HG03097 (cell line): Measurements from ENCODE around the gene ZNF829.
A peak's percentile ranks its signal among the peaks of the same experiment; 100 is the strongest.

ENCODE experiments used
- ATAC-seq: cut with Tn5 transposase; IDR thresholded peaks from one replicate; pipeline ENCODE4 v1.9.1; 2021; ENCODE audit not compliant: unreplicated experiment, low FRiP score

ZNF829 gene

GRCh38 chr19:36915992-36916830 is at the start of gene ZNF829, which contains the start of gene ZNF568:
Gene ZNF829 (minus strand): TSS chr19:36916291. CDS start chr19:36915167, 1,124 bp downstream.
Gene ZNF568 (plus strand): TSS chr19:36916332. CDS start chr19:36922771, 6,439 bp downstream.
- peak; percentile 92 for ATAC-seq

DNA sequence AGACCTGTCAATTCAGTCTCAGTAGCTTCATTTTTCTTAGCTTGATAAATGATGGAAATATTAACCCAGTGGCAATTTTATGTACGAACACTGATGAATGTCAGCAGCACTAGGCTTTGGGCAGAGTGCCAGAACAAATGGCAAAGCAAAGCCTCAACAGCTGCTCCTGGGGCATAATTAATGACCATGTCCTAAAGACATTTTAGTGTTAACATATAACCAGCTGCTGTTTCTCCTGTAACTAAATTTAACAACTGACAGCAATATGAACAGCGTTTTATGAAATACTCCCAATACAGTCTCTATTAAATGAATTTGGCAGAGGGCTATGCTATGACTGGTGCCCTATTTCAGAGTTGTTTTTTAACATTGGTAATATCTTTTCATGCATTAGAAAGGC is 47.2 kb upstream of the ZNF829 start:
- no peak for ATAC-seq

DNA sequence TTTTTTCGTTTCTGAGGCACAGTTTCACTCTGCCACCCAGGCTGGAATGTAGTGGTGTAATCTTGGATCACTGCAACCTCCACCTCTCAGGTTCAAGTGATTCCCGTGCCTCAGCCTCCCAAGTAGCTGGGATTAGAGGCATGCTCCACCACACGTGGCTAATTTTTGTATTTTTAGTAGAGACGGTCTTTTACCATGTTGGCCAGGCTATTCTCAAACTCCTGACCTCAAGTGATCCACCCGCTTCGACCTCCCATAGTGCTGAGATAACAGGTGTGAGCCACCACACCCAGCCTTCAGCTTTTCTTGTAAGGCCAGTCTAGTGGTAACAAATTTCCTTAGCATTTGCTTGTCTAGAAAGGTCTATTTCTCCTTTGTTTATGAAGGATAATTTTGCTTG is 46.3 kb upstream of the ZNF829 start:
- no peak for ATAC-seq

DNA sequence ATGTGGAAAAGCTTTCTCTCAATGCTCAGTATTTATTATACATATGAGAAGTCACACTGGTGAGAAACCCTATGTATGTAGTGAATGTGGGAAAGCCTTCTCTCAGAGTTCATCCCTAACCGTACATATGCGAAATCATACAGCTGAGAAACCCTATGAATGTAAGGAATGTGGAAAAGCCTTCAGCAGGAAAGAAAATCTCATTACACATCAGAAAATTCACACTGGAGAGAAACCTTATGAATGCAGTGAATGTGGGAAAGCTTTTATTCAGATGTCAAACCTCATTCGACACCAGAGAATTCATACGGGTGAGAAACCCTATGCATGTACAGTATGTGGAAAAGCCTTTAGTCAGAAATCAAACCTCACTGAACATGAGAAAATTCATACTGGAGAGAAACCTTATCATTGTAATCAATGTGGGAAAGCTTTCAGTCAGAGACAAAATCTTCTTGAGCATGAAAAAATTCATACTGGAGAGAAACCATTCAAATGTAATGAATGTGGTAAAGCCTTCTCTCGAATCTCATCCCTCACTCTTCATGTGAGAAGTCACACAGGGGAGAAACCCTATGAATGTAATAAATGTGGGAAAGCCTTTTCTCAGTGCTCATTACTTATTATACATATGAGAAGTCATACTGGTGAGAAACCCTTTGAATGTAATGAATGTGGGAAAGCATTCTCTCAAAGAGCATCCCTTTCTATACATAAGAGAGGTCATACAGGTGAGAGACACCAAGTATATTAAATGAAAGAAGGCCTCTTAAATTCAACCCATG is 34.4 kb upstream of the ZNF829 start:
- ATAC-seq = no peak

GRCh38 chr19:36939153-36939552 is 23.1 kb upstream of the ZNF829 start:
- ATAC-seq = no peak

DNA sequence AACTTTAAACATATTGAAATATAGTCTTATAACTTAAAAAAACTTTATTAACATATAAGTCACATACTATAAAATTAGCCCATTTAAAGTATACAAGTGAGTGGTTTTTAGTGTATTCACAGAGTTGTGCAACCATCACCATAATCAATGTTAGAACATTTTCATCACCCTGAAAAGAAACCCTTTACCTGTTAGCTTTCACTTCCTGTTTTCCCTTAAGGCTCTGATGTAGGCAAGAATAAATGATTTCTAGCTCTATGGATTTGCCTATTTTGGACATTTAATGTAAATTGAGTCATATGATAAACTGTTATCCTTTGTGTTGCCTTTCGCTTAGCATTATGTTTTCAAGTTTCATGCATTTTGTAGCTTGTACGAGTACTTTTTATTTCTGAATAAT is 15.6 kb upstream of the ZNF829 start:
- ATAC-seq = no peak

GRCh38 chr19:36918090-36918489 is 2.0 kb upstream of the ZNF829 start:
- no peak for ATAC-seq

- ATAC-seq = no peak
Observed at GRCh38 chr19:36916991-36917390, 900 bp upstream of the ZNF829 start.

GRCh38 chr19:36898422-36898821 is 17.7 kb downstream of the ZNF829 start:
- no peak for ATAC-seq

DNA sequence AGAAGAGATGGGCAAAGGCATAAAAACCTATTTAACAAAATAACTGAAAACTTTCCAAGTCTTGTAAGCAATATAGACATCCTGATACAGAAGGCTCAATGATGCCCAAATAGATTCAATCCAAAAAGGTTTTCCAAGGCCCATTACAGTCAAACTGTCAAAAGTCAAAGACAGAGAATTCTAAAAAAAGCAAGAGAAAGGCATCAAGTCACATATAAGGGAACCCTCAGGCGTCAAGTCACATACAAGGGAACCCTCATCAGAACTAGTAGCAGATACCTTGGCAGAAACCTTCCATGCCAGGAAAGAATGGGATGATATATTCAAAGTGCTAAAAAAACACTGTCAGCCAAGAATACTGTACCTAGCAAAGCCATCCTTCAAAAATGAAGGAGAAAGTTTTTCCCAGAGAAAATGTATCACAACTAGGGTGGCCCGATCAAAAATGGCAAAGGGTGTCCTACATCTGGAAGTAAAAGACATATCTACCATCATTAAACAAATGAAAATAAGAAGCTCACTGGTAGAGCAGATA is 21.2 kb downstream of the ZNF829 start:
- ATAC-seq = no peak

DNA sequence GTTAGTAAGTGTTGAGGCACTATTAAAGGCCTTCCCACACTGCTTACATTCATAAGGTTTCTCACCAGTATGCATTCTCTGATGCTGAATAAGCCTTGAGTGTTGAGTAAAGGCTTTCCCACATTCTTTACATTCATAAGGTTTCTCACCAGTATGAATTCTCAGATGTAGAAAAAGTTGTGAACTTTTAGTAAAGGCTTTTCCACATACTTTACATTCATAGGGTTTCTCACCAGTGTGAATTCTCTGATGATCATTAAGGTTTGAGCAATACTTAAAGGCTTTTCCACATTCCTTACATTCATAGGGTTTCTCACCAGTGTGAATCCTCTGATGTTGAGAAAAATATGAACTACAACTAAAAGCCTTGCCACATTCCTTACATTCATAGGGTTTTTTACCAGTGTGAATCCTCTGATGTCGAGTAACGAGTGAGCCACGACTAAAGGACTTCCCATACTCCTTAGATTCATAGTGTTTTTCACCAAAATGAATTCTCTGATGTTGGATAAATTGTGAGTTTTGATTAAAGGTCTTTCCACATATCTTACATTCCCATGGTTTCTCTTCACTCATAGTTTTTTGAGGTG is 24.2 kb downstream of the ZNF829 start:
- ATAC-seq = no peak

GRCh38 chr19:36876993-36877938 is 38.8 kb downstream of the ZNF829 start:
- no peak for ATAC-seq

GRCh38 chr19:36851898-36852297 is 64.2 kb downstream of the ZNF829 start:
- ATAC-seq = no peak

DNA sequence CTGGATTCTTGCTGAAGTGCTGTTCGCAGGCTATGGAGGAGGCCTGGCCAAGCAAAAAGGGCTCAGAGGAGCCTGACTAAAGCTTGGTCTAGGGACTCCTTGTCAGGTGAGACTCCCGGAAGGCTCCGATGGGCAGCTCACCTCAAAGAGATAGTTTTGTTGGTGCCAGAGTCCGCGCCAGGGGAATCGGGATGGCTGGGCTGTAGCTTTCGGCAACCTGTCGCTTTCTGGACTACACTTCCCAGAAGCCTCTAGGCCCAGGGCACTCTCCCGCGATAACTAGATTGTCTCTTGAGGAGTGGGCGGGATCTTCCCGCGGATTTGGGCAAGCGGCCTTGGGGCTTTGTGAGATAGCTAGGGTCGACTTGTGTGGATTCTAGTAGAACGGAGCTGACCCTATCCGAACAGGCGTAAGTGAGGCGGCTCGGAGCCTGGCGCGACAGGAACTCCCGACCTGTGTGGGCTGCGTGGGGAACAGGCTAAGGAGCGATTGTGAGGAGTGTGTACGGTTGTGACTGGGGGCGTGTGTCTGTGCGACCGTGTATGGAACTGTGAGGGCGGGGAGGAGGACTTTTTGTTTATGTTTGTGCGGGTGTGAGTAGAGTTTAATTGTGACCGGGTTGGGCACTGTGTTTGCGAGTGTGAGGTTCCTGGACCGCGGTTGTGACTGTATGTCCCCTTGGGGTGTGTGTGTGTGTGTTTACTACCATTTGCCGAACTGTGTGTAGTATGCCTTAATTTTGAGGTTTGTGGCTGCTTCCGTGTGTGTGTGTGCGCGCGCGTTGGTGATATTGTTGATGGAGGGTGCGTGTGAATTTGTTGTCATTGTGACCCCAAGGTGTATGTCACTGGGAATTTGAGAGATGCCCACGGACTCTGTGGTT is 65.3 kb downstream of the ZNF829 start, which contains the start of gene ZNF345:
TSS of gene ZNF345 (plus strand) at position 318 of the 884 bp plus-strand sequence. CDS start 25,955 bp downstream, outside the sequence.
- peak; percentile 76 for ATAC-seq

DNA sequence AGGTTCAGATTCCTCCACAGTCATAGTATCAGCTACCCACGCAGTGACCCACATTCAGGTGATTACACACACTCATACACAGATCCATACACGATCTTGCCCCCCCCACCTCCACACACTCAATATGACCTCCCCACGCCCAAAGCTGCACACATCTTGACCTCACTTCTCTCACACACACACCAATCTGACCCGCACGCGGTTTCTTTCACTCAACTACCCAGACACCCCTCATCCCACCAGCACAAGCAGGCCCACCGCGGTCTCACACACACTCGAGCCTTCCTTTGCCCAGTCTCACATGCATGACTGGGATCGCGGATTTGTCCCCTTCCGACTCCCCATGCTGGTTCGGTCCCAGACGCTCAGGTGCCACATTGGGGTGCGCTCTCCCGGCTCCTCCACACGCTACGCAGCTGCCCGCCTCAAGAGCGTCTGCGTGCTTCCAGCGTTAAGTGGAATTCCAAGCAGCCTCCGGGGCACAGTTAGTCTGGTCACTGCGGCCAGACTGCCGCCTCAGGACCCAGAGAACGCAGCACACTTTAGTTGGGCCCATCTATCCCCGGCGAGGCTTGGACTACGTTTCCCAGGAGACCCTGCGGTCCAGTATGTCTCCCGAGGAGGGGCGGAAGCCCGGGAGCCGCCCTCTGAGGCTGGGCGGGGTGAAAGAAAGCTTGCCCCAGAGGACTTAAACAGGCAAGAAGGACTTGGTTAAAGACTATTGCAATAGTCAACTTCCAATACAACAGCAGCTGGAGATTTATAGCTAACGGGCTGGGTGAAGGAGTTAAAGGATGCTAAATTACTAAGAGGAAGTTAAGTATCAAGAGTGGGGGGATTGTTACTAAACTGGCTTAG is 66.2 kb downstream of the ZNF829 start:
- peak; percentile 75 for ATAC-seq

GRCh38 chr19:36847968-36848367 is 68.1 kb downstream of the ZNF829 start:
- ATAC-seq = no peak

- peak; percentile 7 for ATAC-seq
Observed at GRCh38 chr19:36838784-36839324, 77.2 kb downstream of the ZNF829 start.
